GM10248 (cell line): ENCODE measurements around the gene VWA3B.

Source experiments
- CTCF ChIA-PET: fragments of 300-600 bp; sonication (Branson Sonifier 250); formaldehyde crosslinking; extraction: SDS; loops from one replicate; lab custom pipeline; 2021; ENCODE audit warnings: antibody characterized with exemption; lab: Yijun Ruan, JAX
- POLR2A ChIA-PET: fragments of 350-650 bp; sonication (Branson Sonifier 250); formaldehyde crosslinking; extraction: SDS; loops from one replicate; lab custom pipeline; 2020; ENCODE audit warnings: antibody characterized with exemption; lab: Yijun Ruan, JAX
- DNase-seq: peaks from one replicate; pipeline ENCODE4 v3.0.0; 2012; ENCODE audit errors: extremely low spot score
- CTCF ChIP-seq: IDR thresholded peaks from 2 replicates; pipeline ENCODE4 v1.5.1; 2012; ENCODE audit warnings: mild to moderate bottlenecking, low read depth; ENCODE audit errors: extremely low read depth, missing control alignments, control extremely low read depth

The VWA3B gene

GRCh38 chr2:98067160-98067559 lies 19.8 kb upstream of the VWA3B start:
- DNase-seq, result no peak
- ChIA-PET CTCF (interaction anchor here (1.0 to 1.6 kb wide), 2 partner anchors 11 to 12 kb away, joined by 3 to 4 read pairs; no protein-coding TSS in a partner anchor), POLR2A (no interaction called here)
- no peak for TF ChIP-seq CTCF

- ChIA-PET CTCF (interaction anchor here (1.4 kb wide), 2 partner anchors 8 to 20 kb away, joined by 3 read pairs; no protein-coding TSS in a partner anchor), POLR2A (no interaction called here)
- TF ChIP-seq CTCF, result no peak
- no peak for DNase-seq
Observed at GRCh38 chr2:98070081-98070480, 16.9 kb upstream of the VWA3B start.

GRCh38 chr2:98072442-98072841 lies 14.5 kb upstream of the VWA3B start:
- DNase-seq, result no peak
- ChIA-PET POLR2A (no interaction called here), CTCF (interaction anchor here (1.6 kb wide), 1 partner anchor 16 kb away, joined by 3 read pairs; no protein-coding TSS in a partner anchor)
- TF ChIP-seq CTCF, result no peak

GRCh38 chr2:98078701-98079100 lies 8.3 kb upstream of the VWA3B start:
- no peak for TF ChIP-seq CTCF
- ChIA-PET CTCF (interaction anchor here (1.0 kb wide), 1 partner anchor 9 kb away, joined by 3 read pairs; no protein-coding TSS in a partner anchor), POLR2A (no interaction called here)
- DNase-seq, result no peak

GRCh38 chr2:98084151-98084868 lies 2.7 kb upstream of the VWA3B start:
- ChIA-PET POLR2A (no interaction called here), CTCF (interaction anchor here (1.0 to 1.6 kb wide), 2 partner anchors 30 to 277 kb away, joined by 3 read pairs; no protein-coding TSS in a partner anchor)
- no peak for DNase-seq
- no peak for TF ChIP-seq CTCF

GRCh38 chr2:98084869-98085238 lies 2.1 kb upstream of the VWA3B start:
- CTCF ChIA-PET, result interaction anchor here (1.0 to 1.6 kb wide), 2 partner anchors 30 to 278 kb away, joined by 3 read pairs; no protein-coding TSS in a partner anchor
- no peak for TF ChIP-seq CTCF
- POLR2A ChIA-PET, result no interaction called here
- no peak for DNase-seq
